HepG2 (cell line): ENCODE measurements around the gene C16orf90. TPM values are rescaled to one million over a fixed set of nuclear protein-coding genes. Genes with fewer than 3 reads are reported as not detected.

ENCODE experiments used
- ATAC-seq: fragments of 200-7000 bp; cut with Tn5 transposase; 3 replicates; pipeline ENCODE4 v1.9.1; 2020; ENCODE audit warnings: mild to moderate bottlenecking, moderate library complexity
- BruUV-seq: library from RNA; stranded (reverse); fragments of 400-500 nt; replicated peaks from 2 replicates; lab custom pipeline; 2021; lab: Mats Ljungman, UMichigan
- CTCF ChIA-PET: fragments of 300-600 bp; formaldehyde crosslinking; extraction: SDS; loops from one replicate; lab custom pipeline; 2021; ENCODE audit warnings: low total read pairs, inconsistent platforms, low intra/inter-chr PET ratio; lab: Yijun Ruan, JAX
- POLR2A ChIA-PET: fragments of 350-600 bp; sonication (Branson Sonifier 250); formaldehyde crosslinking; loops from one replicate; lab custom pipeline; 2020; ENCODE audit warnings: antibody characterized with exemption, inconsistent platforms; lab: Yijun Ruan, JAX
- DNase-seq: peaks from one replicate; pipeline ENCODE4 v3.0.0-alpha.2; 2015; ENCODE audit warnings: low spot score
- FAIRE-seq: peaks from 3 replicates; lab custom pipeline; 2011; peaks lifted over from hg19 to GRCh38; lab: Jason Lieb, UNC
- H2AFZ ChIP-seq: one replicate; pipeline ENCODE4 v1.6.1; 2011; ENCODE audit warnings: low read length, inconsistent platforms
- H3K27ac ChIP-seq: fragments of 300-600 bp; 3 replicates; pipeline ENCODE4 v1.8.0; 2011; ENCODE audit warnings: mixed run types, mild to moderate bottlenecking, mixed read lengths, low read length, inconsistent platforms; ENCODE audit not compliant: insufficient read depth; ENCODE audit errors: extremely low read length
- H3K27me3 ChIP-seq, 2 experiments: fragments of 200-600 bp in 1 of 2; 2 replicates in 1 of 2; 3 replicates in 1 of 2; pipeline versions ENCODE4 v1.6.0 to v1.8.0; 2011; ENCODE audit warnings: low read length in 2 of 2, mild to moderate bottlenecking in 2 of 2, moderate library complexity in 2 of 2, inconsistent platforms in 1 of 2; ENCODE audit not compliant: insufficient read depth in 2 of 2, control insufficient read depth in 1 of 2
- H3K36me3 ChIP-seq, 2 experiments: fragments of 200-600 bp in 1 of 2; replicated peaks in 1 of 2; 2 replicates in 1 of 2; 3 replicates in 1 of 2; pipeline versions ENCODE4 v1.5.1 to v1.8.0; 2011; ENCODE audit warnings: low read length in 2 of 2, inconsistent platforms in 1 of 2; ENCODE audit not compliant: insufficient read depth in 2 of 2, control insufficient read depth in 1 of 2
- H3K4me1 ChIP-seq: 2 replicates; pipeline ENCODE4 v1.5.1; 2012; ENCODE audit warnings: low read length, inconsistent platforms; ENCODE audit not compliant: insufficient read depth
- H3K4me2 ChIP-seq: 2 replicates; pipeline ENCODE4 v1.6.0; 2011; ENCODE audit warnings: low read depth, low read length, inconsistent platforms
- H3K4me3 ChIP-seq, 3 experiments: fragments of 200-600 bp in 1 of 3; sonication (generic), shearing (Covaris generic) in 1 of 3; replicated peaks in 1 of 3; 2 replicates each; pipeline ENCODE4 v1.5.1; 2011 to 2016; ENCODE audit warnings: low read length in 3 of 3, inconsistent platforms in 2 of 3, low read depth in 2 of 3, mild to moderate bottlenecking in 2 of 3, control low read depth in 1 of 3, mixed read lengths in 1 of 3; ENCODE audit not compliant: insufficient read depth in 1 of 3
- H3K79me2 ChIP-seq: one replicate; pipeline ENCODE4 v1.6.1; 2011; ENCODE audit warnings: low read length, inconsistent platforms; ENCODE audit not compliant: insufficient read depth
- H3K9ac ChIP-seq: 2 replicates; pipeline ENCODE4 v1.6.0; 2011; ENCODE audit warnings: mild to moderate bottlenecking, low read depth, low read length, inconsistent platforms; ENCODE audit not compliant: insufficient read depth
- H3K9me3 ChIP-seq: 2 replicates; pipeline ENCODE4 v1.5.1; 2012; ENCODE audit warnings: mild to moderate bottlenecking, low read length
- H4K20me1 ChIP-seq: 2 replicates; pipeline ENCODE4 v1.6.0; 2011; ENCODE audit warnings: inconsistent platforms, mild to moderate bottlenecking, low read length, moderate library complexity; ENCODE audit not compliant: insufficient read depth
- KDM6A ChIP-seq: IDR thresholded peaks from 2 replicates; pipeline ENCODE4 v1.6.1; 2016; ENCODE audit warnings: low read depth
- RFX5 ChIP-seq: IDR thresholded peaks from 2 replicates; pipeline ENCODE4 v1.6.1; 2011; ENCODE audit warnings: low read depth, low read length, improper control_type of control experiment
- TSC22D2 ChIP-seq: sonication (generic); formaldehyde crosslinking; IDR thresholded peaks from 2 replicates; pipeline ENCODE4 v1.5.1; 2020; ENCODE audit warnings: missing genetic modification reagents, mild to moderate bottlenecking, borderline replicate concordance
- ZBED4 ChIP-seq: sonication (generic); formaldehyde crosslinking; IDR thresholded peaks from 2 replicates; pipeline ENCODE4 v1.4.0; 2020; ENCODE audit warnings: missing genetic modification reagents, borderline replicate concordance
- ZNF512B ChIP-seq: sonication (generic); formaldehyde crosslinking; IDR thresholded peaks from 2 replicates; pipeline ENCODE4 v1.5.1; 2020; ENCODE audit warnings: missing genetic modification reagents, mild to moderate bottlenecking, borderline replicate concordance
- ZNF563 ChIP-seq: sonication (generic); formaldehyde crosslinking; IDR thresholded peaks from 2 replicates; pipeline ENCODE4 v1.8.0; 2022; ENCODE audit warnings: mild to moderate bottlenecking, moderate library complexity, missing genetic modification reagents
- ZNF710 ChIP-seq: sonication (generic); formaldehyde crosslinking; IDR thresholded peaks from 2 replicates; pipeline ENCODE4 v1.5.0; 2020; ENCODE audit warnings: mild to moderate bottlenecking, missing genetic modification reagents, borderline replicate concordance
- WGBS: methylation state at CpG from one replicate; pipeline ENCODE4 v1.1.6; 2017; ENCODE audit warnings: low lambda C conversion rate; 5-methylcytosine and 5-hydroxymethylcytosine counted together
- in situ Hi-C: cut with HindIII; loops from 2 replicates; pipeline ENCODE4 v1.10.0; 2017; ENCODE audit warnings: low pct_unique_long_range_greater_than_20kb; ENCODE audit not compliant: extremely low pct_ligation_motif_present
- intact Hi-C: fragments of 100-400 bp; cut with micrococcal nuclease; formaldehyde crosslinking; loops from one replicate; pipeline ENCODE4 v1.10.0; 2022; ENCODE audit not compliant: unreplicated experiment
- polyA plus RNA-seq, 8 experiments: library from polyadenylated mRNA; depleted of rRNA in 3 of 8; stranded (reverse) in 7 of 8; unstranded in 1 of 8; fragments of >200 nt; fragmentation: Illumina TruSeq in 4 of 8; extraction: Trizol in 4 of 8; gene quantifications; 2 replicates each; pipeline versions ENCODE4 v1.2.1 to v1.2.3, GENCODE V29; 2011 to 2016; ENCODE audit warnings: low read depth in 4 of 8, missing spikeins in 1 of 8, mixed read lengths in 1 of 8; ENCODE audit not compliant: insufficient read depth in 1 of 8
- total RNA-seq, 5 experiments: library from RNA; depleted of rRNA; stranded (reverse); fragments of >200 nt; fragmentation: Illumina TruSeq; extraction: Trizol; gene quantifications; 2 replicates each; pipeline ENCODE4 v1.2.3, GENCODE V29; 2016; ENCODE audit warnings: low read depth in 1 of 5

The C16orf90 gene
- total and polyA plus RNA-seq, 2 of the 13 experiments (the other 11 are each of a cell fraction or from before 2014, with no cell fraction given): not detected

GRCh38 chr16:3536851-3537250 is 41.6 kb upstream of the C16orf90 start:
- Histone ChIP-seq H3K9me3 (no peaks in the 10 kb centered on the region), H3K4me3 (no peak overlapping the region), H3K4me2 (no peak overlapping the region), H3K36me3 (peaks cover 4 to 32% of the 10 kb centered on the region in 2 experiments), H4K20me1 (no peaks in the 10 kb centered on the region), H3K79me2 (no peaks in the 10 kb centered on the region), H3K9ac (no peak overlapping the region), H3K27me3 (no peaks in the 10 kb centered on the region), H2AFZ (no peak overlapping the region), H3K4me1 (no peaks in the 10 kb centered on the region), H3K27ac (no peak overlapping the region)
- BruUV-seq: no TSS peak
- FAIRE-seq: no peak
- in situ Hi-C loops (no loop called here), intact Hi-C loops (no loop called here)
- no peak for DNase-seq
- ChIA-PET POLR2A (no interaction called here), CTCF (no interaction called here)
- 92% methylated on average over 4 of the region's 4 CpGs for WGBS
- ATAC-seq: no peak
- TF ChIP-seq RFX5: no peak
- TF ChIP-seq ZBED4 (CRISPR knock-in tag): no peak
- no peak for TF ChIP-seq ZNF710 (CRISPR knock-in tag)
- TF ChIP-seq KDM6A (CRISPR knock-in tag): no peak
- TF ChIP-seq TSC22D2: no peak
- no peak for TF ChIP-seq ZNF512B (CRISPR knock-in tag)
- TF ChIP-seq ZNF563 (CRISPR knock-in tag): no peak
